RCC 7860 (cell line): ENCODE results near the gene HSP90AB1.

Source experiments
- DNase-seq: peaks from one replicate; pipeline ENCODE4 v3.0.0-alpha.2; 2015; ENCODE audit warnings: low spot score
- FAIRE-seq: peaks from 2 replicates; lab custom pipeline; 2012; peaks lifted over from hg19 to GRCh38; lab: Jason Lieb, UNC

The HSP90AB1 gene

GRCh38 chr6:44253307-44254101, 6.6 kb downstream of the HSP90AB1 start:
- DNase-seq = peak; percentile 37
- FAIRE-seq = no peak

DNA sequence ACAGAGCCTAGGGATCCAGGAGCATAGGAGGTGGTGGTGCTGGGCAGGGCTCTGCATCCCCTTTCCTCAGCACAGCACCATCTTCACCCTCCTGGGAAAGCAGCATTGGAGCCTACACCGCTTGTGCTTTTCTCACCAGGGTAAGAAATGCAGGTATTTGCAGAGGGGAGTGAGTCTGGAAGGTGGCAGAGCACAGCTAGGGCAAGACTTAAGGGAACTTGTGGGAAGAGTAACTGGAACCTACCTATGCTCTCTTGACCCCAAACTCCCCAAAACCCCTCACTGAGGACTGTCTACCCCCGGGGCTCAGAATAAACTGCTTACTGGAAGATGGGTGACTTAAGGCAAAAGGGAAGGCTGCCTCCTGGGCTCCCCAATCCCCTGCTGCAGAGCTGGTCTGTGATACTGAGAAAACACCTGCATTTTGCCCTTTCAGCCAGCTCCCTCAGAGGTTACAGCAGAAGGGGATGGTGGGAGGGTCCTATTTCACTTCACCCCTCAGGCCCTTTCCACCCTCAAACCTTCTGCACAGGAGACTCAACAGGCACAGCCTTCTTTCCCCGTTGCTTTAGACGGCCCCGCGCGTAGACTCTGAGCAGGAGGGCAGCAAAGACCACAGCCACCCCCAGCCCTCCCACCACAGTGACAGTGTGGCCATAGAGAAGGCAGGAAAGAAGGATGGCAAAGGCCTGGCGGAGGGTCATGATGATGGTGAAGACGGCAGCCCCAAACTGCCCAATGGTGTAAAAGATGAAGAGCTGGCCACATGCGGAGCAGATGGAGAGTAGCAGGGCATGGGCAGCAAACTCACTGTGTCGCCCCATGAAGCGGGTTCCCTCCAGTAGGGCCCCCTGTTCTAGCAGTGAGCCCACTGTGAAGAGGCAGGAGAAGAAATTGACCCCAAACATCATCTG, 7.5 kb downstream of the HSP90AB1 start:
- FAIRE-seq (no peak), DNase-seq (no peak)

GRCh38 chr6:44255105-44255808, 8.4 kb downstream of the HSP90AB1 start:
- no peak for FAIRE-seq
- DNase-seq = peak; percentile 23

- FAIRE-seq (no peak), DNase-seq (no peak)
These were observed 9.2 kb downstream of the HSP90AB1 start for GRCh38 chr6:44255871-44256774.

GRCh38 chr6:44256775-44257024, 9.8 kb downstream of the HSP90AB1 start:
- FAIRE-seq = no peak
- DNase-seq = no peak

GRCh38 chr6:44257025-44257752, 10.3 kb downstream of the HSP90AB1 start, which contains the start of gene SLC35B2:
TSS of gene SLC35B2 (minus strand) at chr6:44257528. CDS start at chr6:44257410, 118 bp downstream.
- DNase-seq (peak; percentile 61), FAIRE-seq (no peak)

GRCh38 chr6:44257753-44258324, 10.9 kb downstream of the HSP90AB1 start:
- no peak for DNase-seq
- FAIRE-seq = no peak

DNA sequence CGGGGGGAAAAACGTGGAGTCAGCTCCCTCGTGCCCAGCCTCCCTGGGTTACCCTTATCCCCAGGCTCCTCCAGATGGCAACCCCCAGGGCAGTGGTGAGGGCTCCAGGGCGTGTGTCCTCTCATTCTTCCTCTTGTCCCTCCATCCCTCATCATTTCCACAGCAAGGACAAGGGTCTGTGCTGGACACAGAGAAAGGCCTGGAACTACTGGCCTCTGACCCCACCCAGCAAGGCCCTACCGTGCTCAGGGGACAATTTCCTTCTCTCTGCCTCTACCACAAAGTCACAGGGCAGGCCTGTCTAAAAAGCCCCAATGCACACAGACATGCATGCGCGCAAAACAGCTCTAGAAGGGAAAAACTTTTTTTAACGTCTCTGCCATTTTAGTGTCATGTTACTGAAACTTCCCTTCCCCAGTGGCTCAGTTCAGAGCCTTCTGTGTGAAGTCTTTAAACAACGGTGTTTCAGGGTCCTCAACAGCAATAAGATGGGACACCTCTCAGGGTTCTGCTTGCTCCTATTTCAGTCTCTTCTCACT, 11.5 kb downstream of the HSP90AB1 start:
- DNase-seq (no peak), FAIRE-seq (no peak)

- FAIRE-seq (no peak), DNase-seq (no peak)
These were observed 12.0 kb downstream of the HSP90AB1 start for GRCh38 chr6:44258921-44259320.

GRCh38 chr6:44260011-44260410, 13.1 kb downstream of the HSP90AB1 start:
- no peak for FAIRE-seq
- DNase-seq = no peak

- FAIRE-seq (no peak), DNase-seq (no peak)
These were observed 13.8 kb downstream of the HSP90AB1 start for GRCh38 chr6:44260451-44261297.

- no peak for FAIRE-seq
These were observed 14.7 kb downstream of the HSP90AB1 start for GRCh38 chr6:44261581-44261980.

DNA sequence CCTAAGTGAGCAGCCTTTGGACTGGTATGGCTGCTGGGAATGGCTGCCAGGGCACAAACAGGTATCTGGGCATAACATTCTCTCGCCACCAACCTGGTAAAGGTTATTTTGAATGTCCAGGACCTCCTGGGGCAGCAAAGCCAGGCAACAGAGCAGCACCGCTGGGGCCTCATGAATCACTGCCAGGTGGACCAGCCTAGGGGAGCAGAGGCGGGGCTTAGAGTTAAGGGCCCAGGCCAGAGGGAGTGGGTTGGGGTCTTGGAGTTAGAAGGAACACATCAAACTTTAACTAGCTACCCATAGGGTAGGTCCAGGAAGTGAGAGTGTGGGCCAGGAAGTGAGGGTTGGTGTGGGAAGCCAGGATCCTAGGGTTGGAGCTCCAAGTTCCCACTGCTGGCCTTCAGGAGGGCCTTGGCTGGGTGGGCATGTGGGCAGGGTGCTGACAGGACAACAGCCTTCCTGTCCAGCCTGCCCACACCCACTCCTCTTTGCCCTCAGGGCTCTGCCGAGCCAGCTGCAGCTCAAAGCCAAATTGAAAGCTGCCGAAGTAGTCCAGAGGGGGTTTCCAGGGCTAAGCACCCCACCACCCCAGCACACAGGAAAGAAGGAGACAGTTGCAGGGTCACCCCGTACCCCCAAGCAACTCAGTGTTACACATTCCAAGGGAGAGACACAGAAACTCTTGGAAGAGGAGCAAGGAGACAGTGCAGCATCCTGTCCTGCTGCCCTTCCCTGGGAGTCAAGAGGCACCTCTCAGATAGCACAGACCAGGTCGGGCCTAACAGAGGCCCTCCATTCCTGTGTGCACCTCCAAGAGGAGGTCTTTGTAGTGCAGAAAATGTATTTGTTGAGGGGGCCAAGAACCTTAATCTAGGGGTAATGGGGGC, 15.8 kb downstream of the HSP90AB1 start:
- no peak for DNase-seq
- no peak for FAIRE-seq

More at GRCh38 chr6:44261581-44261980, 14.7 kb downstream of the HSP90AB1 start:
- no peak for DNase-seq

- DNase-seq (peak; percentile 63), FAIRE-seq (no peak)
These were observed 16.6 kb downstream of the HSP90AB1 start for GRCh38 chr6:44263354-44264100.

DNA sequence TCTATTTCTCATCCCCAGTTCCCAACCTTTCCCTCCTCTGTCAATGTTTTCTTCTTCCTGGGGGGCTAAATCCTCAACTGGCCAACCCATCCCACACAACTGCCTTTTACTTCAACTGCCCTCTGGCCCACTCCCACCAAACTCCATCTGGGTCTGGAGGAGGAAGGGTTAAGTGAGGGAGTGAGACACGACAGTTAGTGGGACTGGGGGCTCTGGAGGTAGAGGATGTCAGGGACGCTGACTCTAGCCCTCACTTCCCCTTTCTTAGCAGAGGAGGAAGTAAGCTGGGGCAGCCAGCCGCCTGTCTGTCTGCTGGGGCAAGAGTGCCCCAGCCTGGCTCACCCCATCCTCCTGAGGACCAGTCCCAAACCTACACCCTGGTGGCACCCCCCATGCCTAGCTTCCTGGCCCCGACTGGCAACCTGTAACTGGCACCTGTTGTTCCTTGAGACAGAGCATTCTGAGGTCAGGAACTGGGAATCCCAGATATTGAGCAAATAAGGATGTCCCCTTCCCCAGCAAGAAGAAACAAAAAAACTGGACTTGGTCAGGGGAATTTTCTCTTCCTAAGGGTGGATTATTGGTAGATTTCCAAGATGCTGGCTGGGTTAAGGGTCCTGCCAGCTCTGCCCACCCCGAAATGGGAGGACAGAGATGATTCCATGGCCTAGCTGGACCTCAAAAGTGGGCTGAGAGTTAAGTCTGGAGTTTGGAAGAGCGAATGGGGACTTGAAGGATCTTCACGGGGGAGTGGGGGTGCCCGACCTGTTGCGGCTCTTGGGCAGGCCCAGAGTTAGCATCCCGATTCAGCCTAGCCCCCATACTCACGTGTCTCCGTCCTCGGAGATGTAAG, 17.5 kb downstream of the HSP90AB1 start:
- FAIRE-seq (no peak), DNase-seq (no peak)
